ENCODE results near the gene KRTAP25-1. TPM values are rescaled to one million over a fixed set of nuclear protein-coding genes. Genes with fewer than 3 reads are reported as not detected.

Gene KRTAP25-1
- total RNA-seq, 1 experiment from 2014 or later = not detected

DNA sequence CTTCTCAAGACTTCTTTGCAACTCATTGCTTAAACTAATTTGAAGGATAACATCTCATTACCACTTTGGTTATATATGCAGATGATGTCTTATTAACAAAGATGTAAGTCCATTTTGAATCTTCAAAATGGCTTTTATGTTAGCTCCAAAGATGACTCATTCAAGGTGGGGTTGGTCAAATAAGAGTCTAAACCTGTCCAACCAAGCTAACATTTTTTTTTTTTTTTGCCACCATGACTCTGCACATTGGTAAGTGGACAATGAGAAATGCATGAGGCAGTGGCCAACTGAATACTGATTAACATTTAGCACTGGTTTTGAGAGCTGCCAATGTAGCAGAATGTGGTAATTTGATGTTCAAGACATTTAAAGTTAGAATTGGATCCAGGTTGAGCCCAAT lies 48.5 kb upstream of the KRTAP25-1 start:
- Histone ChIP-seq H2BK120ac (ENCODE audit: low read depth, low read length, poor library complexity, severe bottlenecking) (no peak overlapping the region), H2BK5ac (ENCODE audit: insufficient read length, low read length) (no peak overlapping the region), H3K4me2 (ENCODE audit: insufficient read depth, insufficient read length, low read length) (no peak overlapping the region), H3K14ac (ENCODE audit: insufficient read depth, low read length) (no peak overlapping the region), H2AK5ac (ENCODE audit: insufficient read length, low read length) (no peak overlapping the region), H2BK12ac (ENCODE audit: insufficient read length, low read depth, low read length) (no peak overlapping the region), H3K27me3 (ENCODE audit: insufficient read depth, low read length) (no peaks in the 10 kb centered on the region; the same call in 1 of the 2 replicates), H3K4me1 (ENCODE audit: insufficient read depth, low read length) (no peaks in the 10 kb centered on the region), H4K8ac (replicated peaks; ENCODE audit: insufficient read length, low read depth, low read length) (no peak overlapping the region), H3K56ac (ENCODE audit: insufficient read length, low read depth, low read length) (no peak overlapping the region), H4K91ac (ENCODE audit: insufficient read length, low read depth, low read length) (no peak overlapping the region), H3T11ph (ENCODE audit: low read length) (no peak overlapping the region), H3K27ac (ENCODE audit: insufficient read length, low read depth, low read length) (no peak overlapping the region), H3K9me3 (ENCODE audit: control insufficient read depth, low read depth, low read length) (no peaks in the 10 kb centered on the region), H2AFZ (ENCODE audit: low read length) (no peak overlapping the region), H3K23ac (ENCODE audit: insufficient read length, low read depth, low read length) (no peak overlapping the region), H3K9ac (ENCODE audit: extremely low read depth, insufficient read length, low read length) (no peak overlapping the region), H2BK15ac (ENCODE audit: low read depth, low read length) (no peak overlapping the region), H3K79me2 (ENCODE audit: insufficient read depth, low read length) (no peaks in the 10 kb centered on the region; the same call in 1 of the 2 replicates), H3K23me2 (ENCODE audit: insufficient read length, low read depth, low read length, poor library complexity, severe bottlenecking) (no peaks in the 10 kb centered on the region), H3K18ac (ENCODE audit: insufficient read length, low read depth, low read length) (no peak overlapping the region), H3K4ac (ENCODE audit: low read depth, low read length) (no peak overlapping the region), H4K5ac (ENCODE audit: insufficient read length, low read depth, low read length) (no peak overlapping the region), H4K20me1 (ENCODE audit: control insufficient read depth, insufficient read depth, insufficient read length) (no peaks in the 10 kb centered on the region), H3K79me1 (ENCODE audit: insufficient read depth, low read depth, low read length, poor library complexity, severe bottlenecking) (no peaks in the 10 kb centered on the region), H2BK20ac (ENCODE audit: low read depth, low read length, poor library complexity, severe bottlenecking) (no peak overlapping the region)
- no peaks in the 10 kb centered on the region for H3K4me1 Mint-ChIP-seq
- TF ChIP-seq, protein P1, sequence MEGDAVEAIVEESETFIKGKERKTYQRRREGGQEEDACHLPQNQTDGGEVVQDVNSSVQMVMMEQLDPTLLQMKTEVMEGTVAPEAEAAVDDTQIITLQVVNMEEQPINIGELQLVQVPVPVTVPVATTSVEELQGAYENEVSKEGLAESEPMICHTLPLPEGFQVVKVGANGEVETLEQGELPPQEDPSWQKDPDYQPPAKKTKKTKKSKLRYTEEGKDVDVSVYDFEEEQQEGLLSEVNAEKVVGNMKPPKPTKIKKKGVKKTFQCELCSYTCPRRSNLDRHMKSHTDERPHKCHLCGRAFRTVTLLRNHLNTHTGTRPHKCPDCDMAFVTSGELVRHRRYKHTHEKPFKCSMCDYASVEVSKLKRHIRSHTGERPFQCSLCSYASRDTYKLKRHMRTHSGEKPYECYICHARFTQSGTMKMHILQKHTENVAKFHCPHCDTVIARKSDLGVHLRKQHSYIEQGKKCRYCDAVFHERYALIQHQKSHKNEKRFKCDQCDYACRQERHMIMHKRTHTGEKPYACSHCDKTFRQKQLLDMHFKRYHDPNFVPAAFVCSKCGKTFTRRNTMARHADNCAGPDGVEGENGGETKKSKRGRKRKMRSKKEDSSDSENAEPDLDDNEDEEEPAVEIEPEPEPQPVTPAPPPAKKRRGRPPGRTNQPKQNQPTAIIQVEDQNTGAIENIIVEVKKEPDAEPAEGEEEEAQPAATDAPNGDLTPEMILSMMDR (conservative IDR thresholded peaks at IDR 0.05) = no peak
- H3K4me3 Mint-ChIP-seq = no peak overlapping the region
- H3K27me3 Mint-ChIP-seq (ENCODE audit: low read depth) = no peaks in the 10 kb centered on the region
- no peak for DNase-seq
- no peaks in the 10 kb centered on the region for H3K9me3 Mint-ChIP-seq
- no peaks in the 10 kb centered on the region for H3K36me3 Mint-ChIP-seq (ENCODE audit: insufficient read depth in 1 of 3, low read depth in 3 of 3)
- H3K27ac Mint-ChIP-seq = no peak overlapping the region

All from H9 (cell line).